ENCODE results near the gene HDAC4. TPM values are rescaled to one million over a fixed set of nuclear protein-coding genes. Genes with fewer than 3 reads are reported as not detected.

The HDAC4 gene
- total and polyA plus RNA-seq, 10 of the 15 experiments (the other 5 are each of a cell fraction or from before 2014, with no cell fraction given): 0.22 to 15.7 (median 4.8) TPM

DNA sequence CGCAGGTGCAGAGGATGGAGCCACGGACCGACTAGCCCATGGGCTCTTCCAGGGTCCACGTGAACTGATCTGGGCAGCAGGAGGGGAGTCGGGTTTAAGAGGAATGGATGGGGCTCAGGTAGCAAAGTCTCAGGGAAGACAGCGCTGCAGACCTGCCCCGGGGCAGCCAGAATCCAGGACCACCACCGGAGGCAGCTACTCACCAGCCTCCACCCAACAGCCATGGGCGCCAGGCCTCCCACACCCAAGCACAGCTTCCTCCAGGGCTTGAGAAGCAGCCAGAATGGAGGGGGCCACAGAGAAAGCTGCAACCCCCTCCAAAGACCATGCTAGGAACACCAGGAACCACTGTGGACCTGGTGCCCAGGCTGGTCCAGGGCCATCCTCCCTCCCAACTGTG lies 388.6 kb downstream of the HDAC4 start:
- H3K4me3 ChIP-seq: no peak overlapping the region
- H3K36me3 ChIP-seq (ENCODE audit: control insufficient read depth in 2 of 2, insufficient read depth in 2 of 2, low read length in 1 of 2): no peaks in the 10 kb centered on the region
- H3K9me3 ChIP-seq (replicated peaks; ENCODE audit: control insufficient read depth, insufficient read depth, low read length): no peaks in the 10 kb centered on the region
- DNase-seq (ENCODE audit: low read depth, low spot score) (no peak), ATAC-seq (no peak), FAIRE-seq (no peak)
- 29% methylated on average over 9 of the region's 9 CpGs for WGBS (ENCODE audit: insufficient coverage, insufficient replicate concordance, low lambda C conversion rate, missing lambda C conversion rate)
- H3K79me2 ChIP-seq (ENCODE audit: control insufficient read depth, insufficient read depth, low read length): no peaks in the 10 kb centered on the region
- POLR2A ChIA-PET: no interaction called here
- H3K4me1 ChIP-seq (ENCODE audit: control insufficient read depth, insufficient read depth, low read length): no peaks in the 10 kb centered on the region
- no TSS peak for BruUV-seq (replicated peaks)
- H2AFZ ChIP-seq (ENCODE audit: control insufficient read depth, low read depth, low read length): no peak overlapping the region
- H3K4me2 ChIP-seq (ENCODE audit: control insufficient read depth, insufficient read depth): no peak overlapping the region
- H4K20me1 ChIP-seq (ENCODE audit: control insufficient read depth, insufficient read depth): no peaks in the 10 kb centered on the region
- in situ Hi-C loops (cut with MboI) (no loop called here), intact Hi-C loops (cut with micrococcal nuclease; ENCODE audit: unreplicated experiment) (no loop called here)
- no peak overlapping the region for H3K27ac ChIP-seq (ENCODE audit: control insufficient read depth, insufficient read depth)
- no peak overlapping the region for H3K9ac ChIP-seq (ENCODE audit: control insufficient read depth, insufficient read depth, low read length)
- TF ChIP-seq WRNIP1 (IDR thresholded peaks at IDR 0.05; ENCODE audit: borderline replicate concordance, low read depth, low read length) (no peak), FOS (IDR thresholded peaks at IDR 0.05; ENCODE audit: borderline replicate concordance, extremely low read depth, insufficient read length) (no peak), JUND (IDR thresholded peaks at IDR 0.05; ENCODE audit: low read depth, low read length) (no peak), GATAD2B (conservative IDR thresholded peaks at IDR 0.05; ENCODE audit: low read depth) (no peak), EGR1 (IDR thresholded peaks at IDR 0.05; ENCODE audit: borderline replicate concordance in 1 of 2, low read depth in 2 of 2, low read length in 2 of 2) (no peak), KDM1A (IDR thresholded peaks at IDR 0.05; ENCODE audit: borderline replicate concordance) (no peak), MEF2B (IDR thresholded peaks at IDR 0.05; ENCODE audit: partially characterized antibody, poor library complexity, severe bottlenecking) (no peak)
- TF ChIP-seq, protein P1, sequence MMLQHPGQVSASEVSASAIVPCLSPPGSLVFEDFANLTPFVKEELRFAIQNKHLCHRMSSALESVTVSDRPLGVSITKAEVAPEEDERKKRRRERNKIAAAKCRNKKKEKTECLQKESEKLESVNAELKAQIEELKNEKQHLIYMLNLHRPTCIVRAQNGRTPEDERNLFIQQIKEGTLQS (IDR thresholded peaks at IDR 0.05; ENCODE audit: borderline replicate concordance, extremely low read depth, low read depth, low read length): no peak
- CTCF ChIA-PET: no interaction called here
- SMC1A ChIA-PET (ENCODE audit: uncharacterized antibody, unreplicated experiment): no interaction called here
- RAD21 ChIA-PET (ENCODE audit: unreplicated experiment): no interaction called here
- peaks cover 0 to 5% of the 10 kb centered on the region in 2 experiments for H3K27me3 ChIP-seq (replicated peaks in 1 of 2; ENCODE audit: control insufficient read depth in 2 of 2, insufficient read depth in 2 of 2, low read length in 1 of 2)

- Histone ChIP-seq H3K27me3 (replicated peaks in 1 of 2; ENCODE audit: control insufficient read depth in 2 of 2, insufficient read depth in 2 of 2, low read length in 1 of 2) (peaks cover 0 to 8% of the 10 kb centered on the region in 2 experiments), H3K4me1 (ENCODE audit: control insufficient read depth, insufficient read depth, low read length) (no peaks in the 10 kb centered on the region), H3K4me3 (no peak overlapping the region), H3K36me3 (ENCODE audit: control insufficient read depth in 2 of 2, insufficient read depth in 2 of 2, low read length in 1 of 2) (no peaks in the 10 kb centered on the region), H2AFZ (ENCODE audit: control insufficient read depth, low read depth, low read length) (no peak overlapping the region), H3K79me2 (ENCODE audit: control insufficient read depth, insufficient read depth, low read length) (no peaks in the 10 kb centered on the region), H3K9me3 (replicated peaks; ENCODE audit: control insufficient read depth, insufficient read depth, low read length) (no peaks in the 10 kb centered on the region), H3K9ac (ENCODE audit: control insufficient read depth, insufficient read depth, low read length) (no peak overlapping the region), H3K4me2 (ENCODE audit: control insufficient read depth, insufficient read depth) (no peak overlapping the region), H3K27ac (ENCODE audit: control insufficient read depth, insufficient read depth) (no peak overlapping the region), H4K20me1 (ENCODE audit: control insufficient read depth, insufficient read depth) (no peaks in the 10 kb centered on the region)
- 36% methylated on average over 9 of the region's 12 CpGs for WGBS (ENCODE audit: insufficient coverage, insufficient replicate concordance, low lambda C conversion rate, missing lambda C conversion rate)
- ChIA-PET SMC1A (ENCODE audit: uncharacterized antibody, unreplicated experiment) (no interaction called here), POLR2A (no interaction called here), RAD21 (ENCODE audit: unreplicated experiment) (no interaction called here), CTCF (no interaction called here)
- ATAC-seq: no peak
- DNase-seq (ENCODE audit: low read depth, low spot score): no peak
- FAIRE-seq: no peak
- BruUV-seq (replicated peaks): no TSS peak
- no peak for TF ChIP-seq SIN3A (IDR thresholded peaks at IDR 0.05; ENCODE audit: low read depth, low read length)
- no peak for TF ChIP-seq PAX5 (IDR thresholded peaks at IDR 0.05; ENCODE audit: borderline replicate concordance, low read depth, low read length)
- TF ChIP-seq ZBTB33 (IDR thresholded peaks at IDR 0.05): no peak
- in situ Hi-C loops (cut with MboI): no loop called here
- intact Hi-C loops (cut with micrococcal nuclease; ENCODE audit: unreplicated experiment): no loop called here
Observed at GRCh38 chr2:239009589-239009961, 391.2 kb downstream of the HDAC4 start.

Measured in GM12878 (cell line).